Measurements from ENCODE around the gene PLXNB1.
"Not testable (repeated sequence)": the region's sequence is repeated elsewhere in the genome, so short reads cannot be mapped to it uniquely, and the experiment has no call there.

The PLXNB1 gene

DNA sequence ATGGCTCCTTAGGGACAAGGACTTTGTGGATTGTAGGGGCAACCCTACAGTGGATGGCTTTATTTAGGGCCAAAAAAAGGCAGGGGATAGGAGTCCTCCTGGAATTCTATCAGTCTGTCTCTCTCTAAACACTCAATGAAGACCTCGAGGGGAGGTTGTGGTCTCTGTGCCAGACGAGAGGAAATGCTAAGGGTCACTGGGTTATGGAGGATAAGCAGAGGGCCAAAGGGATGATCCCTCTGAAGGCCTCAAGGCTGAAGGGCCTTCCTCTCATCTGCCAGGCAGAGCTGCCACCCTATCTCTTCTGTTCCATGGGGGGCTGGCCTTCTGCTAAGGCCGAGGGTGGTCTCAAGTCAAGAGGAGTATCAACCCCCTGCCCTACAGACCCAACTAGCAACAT lies 27.0 kb downstream of the PLXNB1 start:
- TF ChIP-seq, protein P1, sequence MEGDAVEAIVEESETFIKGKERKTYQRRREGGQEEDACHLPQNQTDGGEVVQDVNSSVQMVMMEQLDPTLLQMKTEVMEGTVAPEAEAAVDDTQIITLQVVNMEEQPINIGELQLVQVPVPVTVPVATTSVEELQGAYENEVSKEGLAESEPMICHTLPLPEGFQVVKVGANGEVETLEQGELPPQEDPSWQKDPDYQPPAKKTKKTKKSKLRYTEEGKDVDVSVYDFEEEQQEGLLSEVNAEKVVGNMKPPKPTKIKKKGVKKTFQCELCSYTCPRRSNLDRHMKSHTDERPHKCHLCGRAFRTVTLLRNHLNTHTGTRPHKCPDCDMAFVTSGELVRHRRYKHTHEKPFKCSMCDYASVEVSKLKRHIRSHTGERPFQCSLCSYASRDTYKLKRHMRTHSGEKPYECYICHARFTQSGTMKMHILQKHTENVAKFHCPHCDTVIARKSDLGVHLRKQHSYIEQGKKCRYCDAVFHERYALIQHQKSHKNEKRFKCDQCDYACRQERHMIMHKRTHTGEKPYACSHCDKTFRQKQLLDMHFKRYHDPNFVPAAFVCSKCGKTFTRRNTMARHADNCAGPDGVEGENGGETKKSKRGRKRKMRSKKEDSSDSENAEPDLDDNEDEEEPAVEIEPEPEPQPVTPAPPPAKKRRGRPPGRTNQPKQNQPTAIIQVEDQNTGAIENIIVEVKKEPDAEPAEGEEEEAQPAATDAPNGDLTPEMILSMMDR (IDR thresholded peaks at IDR 0.05; ENCODE audit: extremely low read depth, missing control alignments) = no peak
- peak; percentile 4 for DNase-seq (ENCODE audit: low spot score)

DNA sequence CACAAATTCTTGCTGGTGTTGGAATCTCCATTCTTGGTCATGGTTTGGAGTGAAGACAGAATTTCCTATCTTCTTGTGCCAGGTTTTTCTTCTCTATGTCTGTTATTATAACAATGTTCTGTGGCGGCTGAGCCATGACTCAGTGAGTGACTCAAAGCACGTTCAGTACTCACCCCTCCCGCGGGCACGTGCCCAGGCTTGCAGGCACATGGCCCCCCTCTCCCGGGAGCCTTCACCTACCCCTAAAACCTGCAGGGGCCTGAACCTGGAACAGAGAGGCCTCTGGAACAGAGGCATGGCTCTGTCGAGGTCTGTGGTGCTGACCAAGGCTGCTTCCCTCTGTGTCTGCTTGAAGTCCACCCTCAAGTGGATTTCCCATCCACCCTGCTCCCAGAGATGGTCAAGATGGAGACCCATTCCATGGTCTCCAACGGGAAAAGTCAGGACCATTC lies 27.6 kb downstream of the PLXNB1 start:
- DNase-seq (ENCODE audit: low spot score) = peak; percentile 2
- TF ChIP-seq, protein P1 (IDR thresholded peaks at IDR 0.05; ENCODE audit: extremely low read depth, missing control alignments) = no peak

DNA sequence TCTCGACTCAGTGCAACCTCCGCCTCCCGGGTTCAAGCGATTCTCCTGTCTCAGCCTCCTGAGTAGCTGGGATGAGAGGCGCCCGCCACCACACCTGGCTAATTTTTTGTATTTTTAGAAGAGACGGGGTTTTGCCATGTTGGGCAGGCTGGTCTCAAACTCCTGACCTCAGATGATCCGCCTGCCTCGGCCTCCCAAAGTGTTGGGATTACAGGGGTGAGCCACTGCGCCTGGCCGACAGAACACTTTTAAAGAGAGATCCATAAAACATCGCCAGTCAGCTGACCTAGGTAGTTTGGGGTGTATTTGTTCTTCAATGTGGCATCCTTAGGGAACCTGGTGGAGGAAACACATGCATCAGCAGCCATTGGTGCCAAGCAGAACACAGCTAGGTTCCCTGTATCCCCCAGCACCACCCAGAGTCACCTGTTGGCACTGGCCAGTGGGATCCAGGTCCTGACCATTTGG lies 28.4 kb downstream of the PLXNB1 start:
- DNase-seq (ENCODE audit: low spot score) = not testable (repeated sequence)

DNA sequence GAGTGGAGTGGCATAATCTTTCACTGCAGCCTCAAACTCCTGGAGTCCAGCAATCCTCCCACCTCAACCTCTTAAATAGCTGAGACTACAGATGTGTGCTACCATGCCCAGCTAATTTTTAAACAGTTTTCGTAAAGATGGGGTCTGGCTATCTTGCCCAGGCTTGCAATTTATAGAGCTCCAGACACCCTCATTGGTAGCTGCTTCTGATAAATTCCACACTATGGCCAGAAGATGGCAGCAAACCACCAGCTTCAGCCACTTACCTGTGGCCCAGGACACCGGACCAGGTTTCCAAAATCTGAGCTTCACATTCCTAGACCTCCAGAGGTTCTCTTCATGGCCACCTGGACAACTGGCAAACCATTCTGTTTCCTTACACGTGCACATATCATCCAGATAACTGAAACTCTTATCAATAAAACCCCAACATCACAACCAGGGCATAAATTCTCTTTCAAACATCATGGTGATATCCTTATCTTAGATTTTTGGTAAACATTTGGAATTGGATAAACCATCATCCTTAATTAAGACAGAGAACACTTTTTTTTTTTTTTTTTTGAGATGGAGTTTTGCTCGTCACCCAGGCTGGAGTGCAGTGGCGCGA lies 29.0 kb downstream of the PLXNB1 start:
- DNase-seq (ENCODE audit: low spot score) = peak; percentile 86
- TF ChIP-seq, protein P1 (IDR thresholded peaks at IDR 0.05; ENCODE audit: extremely low read depth, missing control alignments) = peak; percentile 63

DNA sequence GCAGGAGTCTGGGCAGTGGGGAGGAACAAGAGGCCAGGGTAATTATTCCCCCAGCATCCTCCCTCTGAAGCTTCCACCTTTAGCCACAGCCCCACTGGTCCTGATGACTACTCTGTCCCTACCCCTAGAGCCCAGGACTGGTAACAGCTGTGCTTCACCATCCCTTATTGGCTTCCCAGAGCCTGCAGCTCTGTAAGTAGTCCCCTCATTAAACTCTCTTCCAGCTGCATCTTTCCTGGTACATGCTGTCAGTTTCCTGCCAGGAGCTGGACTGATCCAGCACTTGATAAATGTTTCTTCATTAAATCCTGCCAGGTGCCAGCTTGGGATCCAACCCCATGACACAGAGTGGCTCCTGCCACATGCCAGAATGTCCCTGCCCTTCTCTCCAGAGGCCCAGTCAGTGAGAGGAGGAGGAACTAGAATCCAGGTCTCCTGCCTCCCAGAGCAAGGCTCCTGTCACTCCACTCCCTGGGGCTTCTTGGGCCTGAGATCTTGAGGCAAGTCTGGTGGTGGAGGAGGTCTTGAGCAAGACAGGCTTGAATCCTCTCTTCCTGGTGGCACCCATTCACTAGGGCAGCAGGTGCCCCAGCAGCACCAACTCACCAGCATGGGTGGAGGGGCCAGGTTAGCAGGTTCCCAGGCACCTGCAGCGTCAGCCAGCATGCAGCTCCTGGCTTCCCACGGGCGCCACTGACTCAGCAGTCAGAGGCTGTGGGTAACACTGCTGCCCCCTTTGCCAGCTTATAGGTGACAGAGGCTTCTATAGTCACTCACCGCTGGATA lies 30.3 kb downstream of the PLXNB1 start:
- TF ChIP-seq, protein P1 (IDR thresholded peaks at IDR 0.05; ENCODE audit: extremely low read depth, missing control alignments) = no peak
- peak; percentile 5 for DNase-seq (ENCODE audit: low spot score)

DNA sequence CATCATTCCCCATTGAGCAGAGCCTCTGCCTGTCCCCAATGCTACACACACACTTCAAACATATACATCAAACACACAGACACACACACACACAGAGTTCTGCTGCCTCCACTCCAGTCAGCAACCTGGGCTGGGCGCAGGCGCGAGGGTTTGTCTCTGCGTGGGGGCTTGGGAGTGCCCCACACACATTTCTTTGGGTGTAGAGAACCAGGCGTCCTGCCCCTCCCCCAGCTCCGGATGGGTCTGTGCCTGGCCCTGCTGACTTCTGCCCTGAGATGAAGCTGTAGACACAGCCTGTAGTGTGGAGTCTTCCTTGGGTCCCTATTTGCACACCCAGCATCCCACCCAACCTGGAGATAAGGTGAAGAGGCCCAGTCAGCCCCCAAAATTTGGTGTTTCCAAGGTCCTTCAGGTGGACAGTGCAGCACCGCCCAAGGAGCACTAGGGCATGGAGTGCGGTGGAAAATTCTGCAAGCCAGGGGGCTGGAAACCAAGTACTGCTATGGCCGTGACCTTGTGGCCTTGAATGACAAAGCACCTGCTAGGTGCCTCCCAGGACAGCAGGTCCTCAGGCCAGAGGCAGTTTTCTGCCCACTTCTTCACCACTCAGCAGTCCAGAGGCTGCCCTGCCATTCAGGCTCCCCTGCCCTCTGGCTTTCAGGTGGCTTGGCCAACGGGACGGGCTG lies 31.0 kb downstream of the PLXNB1 start:
- DNase-seq (ENCODE audit: low spot score) = no peak
- TF ChIP-seq, protein P1 (IDR thresholded peaks at IDR 0.05; ENCODE audit: extremely low read depth, missing control alignments) = no peak

DNA sequence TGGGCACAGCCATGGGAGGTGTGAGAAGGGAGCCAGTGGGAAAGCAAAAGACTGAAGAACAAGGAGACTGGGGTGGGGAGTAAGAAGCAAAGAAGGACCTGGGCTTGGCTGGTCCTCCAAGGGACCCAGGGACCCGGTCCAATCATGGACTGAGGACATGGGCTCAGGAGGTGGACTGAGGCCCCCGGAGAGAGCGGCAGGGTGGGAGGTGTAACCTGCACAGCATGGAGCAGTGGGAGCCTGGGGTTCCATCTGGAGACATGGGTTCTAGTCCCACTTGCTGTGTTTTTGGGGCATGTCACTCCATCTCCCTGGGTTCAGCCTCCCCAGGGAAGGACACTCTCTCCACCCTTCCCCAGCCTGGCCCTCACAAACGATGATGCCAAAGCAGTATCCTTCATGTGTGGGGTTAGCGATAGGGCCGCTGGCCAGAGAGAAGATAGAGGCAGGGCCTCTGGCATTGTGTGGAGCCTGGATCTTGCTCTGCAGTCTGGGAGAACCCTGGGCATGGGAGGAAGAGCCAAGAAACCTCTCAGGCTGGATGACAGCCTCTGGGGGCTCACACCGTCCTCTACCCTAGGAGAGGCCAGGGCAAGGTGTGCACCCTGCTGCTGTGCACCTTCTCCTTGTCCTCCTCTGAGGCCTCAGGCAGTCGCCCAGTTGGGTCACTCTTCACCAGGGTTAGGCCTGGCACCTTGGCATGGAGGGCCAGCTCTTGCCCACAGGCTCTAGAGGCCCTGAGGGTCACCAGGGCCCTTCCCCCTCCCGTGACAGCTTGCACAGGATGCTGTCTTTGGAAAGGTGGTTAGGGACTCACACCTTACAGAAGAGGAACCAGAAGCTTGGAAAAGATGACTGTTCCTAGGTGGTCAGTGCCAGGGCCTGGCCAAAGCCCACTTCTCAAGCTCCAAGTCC lies 31.9 kb downstream of the PLXNB1 start:
- TF ChIP-seq, protein P1 (IDR thresholded peaks at IDR 0.05; ENCODE audit: extremely low read depth, missing control alignments) = no peak
- no peak for DNase-seq (ENCODE audit: low spot score)

All from GM20000 (cell line).